NCI-H345 (cell line): ENCODE data around the gene RELT.

Experiments used
- DNase-seq: peaks from one replicate; lab custom pipeline; 2025; lab: John Stamatoyannopoulos, UW

Gene RELT, protein sequence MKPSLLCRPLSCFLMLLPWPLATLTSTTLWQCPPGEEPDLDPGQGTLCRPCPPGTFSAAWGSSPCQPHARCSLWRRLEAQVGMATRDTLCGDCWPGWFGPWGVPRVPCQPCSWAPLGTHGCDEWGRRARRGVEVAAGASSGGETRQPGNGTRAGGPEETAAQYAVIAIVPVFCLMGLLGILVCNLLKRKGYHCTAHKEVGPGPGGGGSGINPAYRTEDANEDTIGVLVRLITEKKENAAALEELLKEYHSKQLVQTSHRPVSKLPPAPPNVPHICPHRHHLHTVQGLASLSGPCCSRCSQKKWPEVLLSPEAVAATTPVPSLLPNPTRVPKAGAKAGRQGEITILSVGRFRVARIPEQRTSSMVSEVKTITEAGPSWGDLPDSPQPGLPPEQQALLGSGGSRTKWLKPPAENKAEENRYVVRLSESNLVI

DNA sequence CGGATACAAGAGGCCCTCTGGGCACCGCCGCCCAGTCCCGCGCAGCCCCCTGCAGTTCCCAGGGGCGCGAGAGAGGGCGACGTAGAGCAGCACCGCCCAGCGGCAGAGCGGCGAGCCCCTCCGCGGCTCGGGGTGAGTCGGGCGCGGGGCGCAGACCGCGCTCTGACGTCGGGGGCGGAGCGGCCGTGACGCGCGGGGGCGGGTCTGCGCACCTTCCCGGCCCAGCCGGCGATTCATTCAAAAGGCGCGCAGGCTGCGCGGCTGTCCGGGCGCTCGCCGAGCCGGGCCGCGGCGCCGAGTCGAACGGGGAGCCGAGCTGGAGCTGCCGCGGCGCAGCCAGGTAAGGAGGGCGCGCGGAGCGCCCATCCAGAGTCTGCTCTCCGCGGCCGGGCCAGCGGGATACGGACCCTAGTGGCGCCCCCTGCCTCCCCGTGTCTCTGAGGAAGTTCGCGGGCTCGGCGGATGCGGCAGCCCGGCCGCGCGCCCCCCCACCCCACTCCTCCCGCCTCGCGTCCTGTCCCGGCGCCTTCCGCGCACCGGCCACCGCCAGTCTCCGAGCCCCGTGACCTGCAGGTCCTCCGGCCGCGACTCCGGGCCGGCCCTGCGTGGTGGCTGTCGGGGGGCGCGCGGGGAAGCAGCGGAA lies at the start of gene RELT:
RELT (plus strand) TSS at position 240 of the 643 bp plus-strand sequence. CDS start 12,738 bp downstream, outside the sequence.
- peak; percentile 93 for DNase-seq

DNA sequence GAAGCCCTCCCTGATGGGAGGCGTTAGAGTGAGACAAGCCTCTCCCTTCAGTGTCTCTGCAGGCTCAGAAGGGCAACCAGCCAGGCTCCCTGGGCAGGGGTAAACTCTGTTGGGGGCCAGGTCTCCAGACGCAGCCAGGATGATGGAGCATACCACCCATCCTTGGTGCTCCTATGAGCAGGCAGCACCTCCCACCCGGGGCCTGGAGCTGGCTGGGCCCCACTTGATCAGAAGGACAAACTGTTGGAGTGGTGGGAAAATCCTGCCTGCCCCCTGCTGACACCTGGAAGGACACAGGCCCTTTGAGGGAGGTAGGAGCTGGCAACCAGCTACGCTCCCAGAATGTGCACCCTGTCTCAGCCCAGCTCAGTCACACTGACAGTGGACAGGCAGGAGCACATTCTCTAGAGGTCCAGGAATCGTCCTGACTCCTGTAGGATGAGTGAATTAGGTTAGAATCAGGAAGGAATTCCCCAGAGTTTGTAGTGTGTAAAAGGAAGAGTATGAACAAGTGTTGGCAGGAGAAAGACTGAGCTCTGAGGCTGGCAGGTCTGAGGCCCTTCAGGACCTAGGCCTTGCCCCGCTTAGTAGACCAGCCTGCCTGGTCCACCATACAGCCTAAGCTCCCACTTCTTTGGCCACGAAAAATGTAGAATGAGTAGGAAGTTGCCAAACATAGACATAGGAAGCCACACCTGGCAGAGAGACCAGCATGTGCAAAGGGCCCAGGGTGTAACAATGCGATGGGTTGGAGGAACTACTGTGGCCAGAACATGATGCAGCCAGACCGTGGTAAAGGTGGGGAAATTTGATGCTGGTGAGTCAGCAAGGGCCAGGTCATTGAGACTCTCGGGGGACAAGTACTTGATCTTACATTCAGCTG lies 49.0 kb upstream of the RELT start:
- DNase-seq = no peak

DNA sequence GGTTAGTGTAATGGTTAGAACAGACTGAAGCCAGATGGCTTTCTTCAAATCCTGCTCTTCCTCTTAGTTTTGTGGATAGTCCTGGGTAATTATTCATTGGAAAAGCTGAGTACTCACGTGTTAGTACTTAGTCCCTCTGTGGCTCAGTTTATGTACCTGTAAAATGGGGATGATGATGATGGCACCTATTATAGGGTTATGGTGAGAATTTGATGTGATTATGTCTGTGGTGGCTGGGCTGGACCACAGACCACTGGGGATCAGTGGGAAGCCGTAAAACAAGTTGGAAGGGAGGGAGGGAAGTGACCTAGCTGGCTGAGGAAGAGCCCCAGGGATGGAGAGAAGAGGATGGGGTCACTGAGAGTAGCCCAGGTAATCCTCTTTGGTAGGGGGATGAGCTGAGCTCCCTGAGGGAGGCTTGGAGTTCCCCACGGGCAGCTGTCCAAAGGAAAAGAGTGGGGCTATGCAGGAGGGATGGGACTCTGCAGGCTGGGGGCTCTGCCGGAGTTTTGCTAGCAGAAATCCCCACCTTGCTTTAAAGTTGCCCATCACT lies 48.3 kb upstream of the RELT start:
- DNase-seq = no peak

- no peak for DNase-seq
These were observed 45.6 kb upstream of the RELT start for GRCh38 chr11:73330569-73331093.

GRCh38 chr11:73331138-73331916 lies 44.9 kb upstream of the RELT start:
- DNase-seq = no peak

- no peak for DNase-seq
These were observed 43.0 kb upstream of the RELT start for GRCh38 chr11:73333173-73333572.

GRCh38 chr11:73333640-73334383 lies 42.4 kb upstream of the RELT start:
- DNase-seq = no peak

GRCh38 chr11:73334384-73335203 lies 41.6 kb upstream of the RELT start:
- no peak for DNase-seq

- peak; percentile 74 for DNase-seq
These were observed 40.8 kb upstream of the RELT start for GRCh38 chr11:73335204-73335923.

DNA sequence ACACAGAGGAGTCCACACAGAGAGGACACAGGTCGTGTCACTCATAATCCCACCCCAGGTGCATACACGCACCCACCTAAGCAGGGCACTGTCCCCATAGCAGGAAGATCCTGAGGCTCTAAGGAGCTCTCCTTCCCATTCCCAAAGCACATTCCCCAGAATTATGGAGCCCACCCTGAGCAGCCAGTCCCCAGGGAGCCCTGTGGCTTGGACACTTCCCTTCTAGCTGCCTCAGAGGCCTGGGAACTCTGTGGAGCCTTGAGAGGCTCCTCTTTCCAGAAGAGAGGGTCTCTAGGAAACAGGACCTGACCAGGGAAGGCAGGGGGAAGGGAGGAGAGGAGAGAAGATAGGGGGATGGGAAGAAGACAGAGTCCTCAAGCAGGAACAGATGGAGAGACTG lies 38.4 kb upstream of the RELT start:
- no peak for DNase-seq

GRCh38 chr11:73338279-73338678 lies 37.9 kb upstream of the RELT start:
- DNase-seq = no peak

GRCh38 chr11:73340164-73340563 lies 36.0 kb upstream of the RELT start:
- DNase-seq = no peak

- DNase-seq = peak; percentile 25
These were observed 33.6 kb upstream of the RELT start for GRCh38 chr11:73342633-73343032.

DNA sequence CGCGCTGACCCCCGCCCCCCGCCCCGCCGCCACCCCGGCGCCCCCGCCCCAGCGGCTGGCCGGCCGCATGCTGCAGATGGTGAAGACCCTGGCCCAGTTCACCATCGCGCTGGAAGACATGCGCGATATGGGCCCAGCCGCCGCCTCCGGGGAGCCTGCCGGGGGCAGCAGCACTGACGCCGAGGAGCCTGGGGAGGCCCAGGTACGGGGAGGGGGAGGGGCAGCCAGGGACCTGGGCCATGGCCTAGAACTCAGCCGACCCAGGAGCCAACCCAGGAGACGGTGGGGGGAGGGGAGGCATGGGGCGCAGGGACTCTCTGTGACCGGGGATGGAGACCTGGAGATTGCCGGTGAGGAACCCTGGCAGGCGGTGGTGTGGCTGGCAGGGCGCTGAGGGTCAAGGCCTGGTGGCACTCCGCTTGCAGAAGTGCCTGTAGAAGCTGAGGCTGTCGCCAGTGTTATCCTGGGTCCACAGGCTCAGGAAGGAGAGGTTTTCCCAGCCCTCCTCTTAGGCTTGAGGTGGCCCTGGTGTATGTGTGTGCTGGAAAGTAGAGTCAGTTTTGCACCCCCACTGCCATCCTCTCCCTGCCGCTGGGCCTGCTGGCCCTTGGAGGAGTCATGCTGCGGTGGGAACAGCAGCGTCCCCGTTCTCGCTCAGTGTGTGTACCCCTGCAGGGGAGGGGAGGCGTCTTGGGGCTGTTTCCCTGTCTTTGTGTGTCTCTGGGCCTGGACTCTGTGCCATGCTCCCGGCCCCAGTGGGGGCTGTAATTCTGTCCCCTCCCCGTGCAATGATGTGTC lies 32.9 kb upstream of the RELT start:
- DNase-seq = no peak

GRCh38 chr11:73344191-73344607 lies 32.0 kb upstream of the RELT start:
- DNase-seq = no peak

GRCh38 chr11:73345481-73346160 lies 30.6 kb upstream of the RELT start:
- no peak for DNase-seq

- DNase-seq = no peak
These were observed 29.8 kb upstream of the RELT start for GRCh38 chr11:73346186-73346935.
